Uterus (tissue), 4 donors: Measurements from ENCODE around the gene SARS1. TPM values are rescaled to one million over a fixed set of nuclear protein-coding genes. Genes with fewer than 3 reads are reported as not detected.

Experiments
- DNase-seq, 2 donors: peaks; one replicate each; pipeline ENCODE4 v3.0.0-alpha.2; 2019 to 2020
- H3K27ac ChIP-seq, 2 donors: fragments of 200-600 bp; sonication (generic); 1 replicate in 1 of 2; 2 replicates in 1 of 2; pipeline ENCODE4 v1.5.1; 2016 to 2018
- H3K27me3 ChIP-seq, 2 donors: fragments of 200-600 bp; sonication (generic); one replicate each; pipeline ENCODE4 v1.5.1; 2018 to 2019; ENCODE audit warnings: control low read depth in 1 of 2
- H3K36me3 ChIP-seq, 2 donors: fragments of 200-600 bp; sonication (generic); one replicate each; pipeline ENCODE4 v1.5.1; 2019; ENCODE audit warnings: control low read depth in 1 of 2
- H3K4me1 ChIP-seq, 2 donors: fragments of 200-600 bp; sonication (generic); one replicate each; pipeline ENCODE4 v1.5.1; 2018 to 2019; ENCODE audit warnings: control low read depth in 1 of 2
- H3K4me3 ChIP-seq, 2 donors: fragments of 200-600 bp; sonication (generic); 1 replicate in 1 of 2; 2 replicates in 1 of 2; pipeline ENCODE4 v1.5.1; 2018 to 2019; ENCODE audit warnings: mild to moderate bottlenecking in 1 of 2
- H3K9me3 ChIP-seq, 2 donors: fragments of 200-600 bp; sonication (generic); one replicate each; pipeline ENCODE4 v1.5.1; 2019; ENCODE audit warnings: control low read depth in 1 of 2
- CTCF ChIP-seq, 4 experiments: fragments of 200-600 bp in 2 of 4; fragments of 450-650 bp in 2 of 4; sonication (generic) in 2 of 4; IDR thresholded peaks; one replicate each; pipeline ENCODE4 v1.5.1; 2016 to 2019; ENCODE audit warnings: antibody characterized with exemption in 4 of 4, mild to moderate bottlenecking in 2 of 4, moderate library complexity in 1 of 4
- POLR2A ChIP-seq, 2 donors: fragments of 450-650 bp; IDR thresholded peaks; one replicate each; pipeline ENCODE4 v1.6.1; 2016; ENCODE audit warnings: antibody characterized with exemption in 2 of 2, mild to moderate bottlenecking in 1 of 2, moderate library complexity in 1 of 2
- intact Hi-C: fragments of 100-400 bp; cut with DNase I; formaldehyde crosslinking; loops from one replicate; pipeline ENCODE4 v1.15.1; 2023; ENCODE audit warnings: low total_unique reads
- total RNA-seq, 4 donors: library from RNA; depleted of rRNA in 3 of 4; stranded (reverse); fragments of >200 nt in 3 of 4; gene quantifications; one replicate each; pipeline versions ENCODE4 v1.1.0 to v1.2.4, GENCODE V29; 2014 to 2023
- donor health status: DM: yes; HTN: yes; CAD: no.

The SARS1 gene
- total RNA-seq, 4 donors from 2014 or later = 98.1 to 138 (median 112) TPM

DNA sequence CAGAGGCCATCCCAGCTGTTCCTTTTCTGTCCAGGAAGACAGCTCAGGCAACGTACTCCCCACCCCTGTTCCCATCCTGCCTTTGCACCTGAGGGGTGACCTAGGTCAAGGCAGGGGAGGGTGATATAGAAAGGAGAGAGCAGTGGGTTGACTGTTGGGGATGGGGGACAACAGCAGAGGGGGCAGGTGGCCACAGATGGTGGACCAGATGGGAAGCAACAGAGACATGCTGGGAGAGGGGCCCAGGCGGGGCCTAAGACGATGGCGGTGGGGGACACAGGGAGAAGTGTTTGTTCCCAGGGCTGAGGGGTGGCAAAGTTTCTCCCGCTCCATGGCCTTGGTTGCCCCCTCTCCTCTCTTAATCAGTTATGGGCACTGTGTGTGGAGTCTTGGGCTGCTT lies 42.0 kb downstream of the SARS1 start:
- Histone ChIP-seq H3K27me3 (no peaks in the 10 kb centered on the region), H3K4me3 (no peak overlapping the region), H3K36me3 (no peaks in the 10 kb centered on the region), H3K27ac (no peak overlapping the region), H3K9me3 (no peaks in the 10 kb centered on the region), H3K4me1 (peaks cover 0 to 14% of the 10 kb centered on the region in 2 donors)
- intact Hi-C loops = no loop called here
- TF ChIP-seq CTCF (IDR thresholded peaks at IDR 0.05) (no peak), POLR2A (IDR thresholded peaks at IDR 0.05) (no peak)
- DNase-seq = no peak

DNA sequence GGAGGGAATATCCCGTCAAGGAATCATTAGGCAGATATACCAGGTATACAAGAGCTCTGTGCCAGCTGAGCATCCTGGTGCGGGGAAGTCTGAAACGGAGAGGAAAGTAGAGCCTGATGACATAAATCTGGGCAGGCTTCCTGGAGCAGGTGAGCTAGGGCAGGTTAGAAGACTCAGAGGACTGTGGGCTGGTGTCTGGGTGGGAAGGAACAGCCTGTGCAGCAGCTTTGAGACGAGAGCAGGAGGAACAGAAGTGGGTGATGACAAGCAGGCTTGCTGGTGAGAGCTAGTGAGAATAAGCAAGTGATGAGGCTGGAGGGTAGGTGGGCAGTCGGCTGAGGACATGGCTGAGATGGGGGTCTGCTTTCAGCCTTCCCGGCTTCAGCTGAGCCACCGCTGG lies 42.4 kb downstream of the SARS1 start:
- Histone ChIP-seq H3K27ac (no peak overlapping the region), H3K4me3 (no peak overlapping the region), H3K9me3 (no peaks in the 10 kb centered on the region), H3K4me1 (peaks cover 0 to 14% of the 10 kb centered on the region in 2 donors), H3K27me3 (no peaks in the 10 kb centered on the region), H3K36me3 (no peaks in the 10 kb centered on the region)
- no peak for DNase-seq
- no peak for TF ChIP-seq CTCF (IDR thresholded peaks at IDR 0.05)
- no peak for TF ChIP-seq POLR2A (IDR thresholded peaks at IDR 0.05)
- intact Hi-C loops = no loop called here

DNA sequence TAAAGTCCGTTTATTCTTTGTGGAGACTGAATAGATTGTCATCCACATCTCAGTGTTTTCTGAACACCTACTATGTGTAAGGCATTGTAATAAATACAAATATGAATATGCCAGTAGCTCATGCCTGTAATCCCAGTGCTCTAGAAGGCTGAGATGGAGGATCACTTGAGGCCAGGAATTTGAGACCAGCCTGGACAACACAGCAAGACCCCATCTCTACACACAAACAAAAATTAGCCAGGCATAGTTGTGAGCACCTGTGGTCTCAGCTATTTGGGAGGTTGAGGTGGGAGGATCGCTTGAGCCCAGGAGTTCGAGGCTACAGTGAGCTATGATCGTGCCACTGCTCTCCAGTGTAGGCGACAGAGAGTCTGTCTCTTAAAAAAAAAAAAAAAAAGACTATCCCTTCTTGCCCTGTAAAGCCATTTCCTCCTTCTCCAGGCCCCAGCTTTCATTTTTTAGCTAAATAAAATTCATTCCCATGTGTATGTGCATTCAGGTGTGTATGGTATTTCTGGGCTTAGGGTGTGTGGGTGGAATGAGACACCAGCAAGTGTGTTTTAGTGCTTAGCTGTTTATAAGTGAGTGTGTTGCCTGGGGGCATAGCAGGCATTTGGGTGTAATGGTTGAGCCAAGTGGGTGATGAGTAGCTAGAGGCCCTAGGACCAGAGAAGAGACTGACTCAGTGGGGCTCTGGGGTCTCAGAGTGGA lies 43.4 kb downstream of the SARS1 start:
- TF ChIP-seq POLR2A (IDR thresholded peaks at IDR 0.05) (no peak), CTCF (IDR thresholded peaks at IDR 0.05) (no peak)
- DNase-seq = no peak
- intact Hi-C loops = no loop called here
- no peaks in the 10 kb centered on the region for H3K9me3 ChIP-seq
- no peak overlapping the region for H3K4me3 ChIP-seq
- peaks cover 0 to 14% of the 10 kb centered on the region in 2 donors for H3K4me1 ChIP-seq
- no peaks in the 10 kb centered on the region for H3K36me3 ChIP-seq
- no peaks in the 10 kb centered on the region for H3K27me3 ChIP-seq
- no peak overlapping the region for H3K27ac ChIP-seq

GRCh38 chr1:109257682-109258421 lies 44.1 kb downstream of the SARS1 start:
- Histone ChIP-seq H3K27me3 (no peaks in the 10 kb centered on the region), H3K4me3 (no peak overlapping the region), H3K36me3 (no peaks in the 10 kb centered on the region), H3K9me3 (no peaks in the 10 kb centered on the region), H3K27ac (no peak overlapping the region), H3K4me1 (peaks cover 0 to 14% of the 10 kb centered on the region in 2 donors)
- TF ChIP-seq POLR2A (IDR thresholded peaks at IDR 0.05) (no peak), CTCF (IDR thresholded peaks at IDR 0.05) (no peak)
- DNase-seq = no peak
- intact Hi-C loops = no loop called here
